ENCODE results near the gene SYNM. TPM values are rescaled to one million over a fixed set of nuclear protein-coding genes. Genes with fewer than 3 reads are reported as not detected.
A peak's percentile ranks its signal among the peaks of the same experiment; 100 is the strongest.
"Not testable (repeated sequence)": the region's sequence is repeated elsewhere in the genome, so short reads cannot be mapped to it uniquely, and the experiment has no call there.

SYNM gene
- total RNA-seq, 2 donors from 2014 or later: 1.4 to 2.7 TPM

GRCh38 chr15:99105514-99106341 is 848 bp downstream of the SYNM start:
- Mint-ChIP-seq H3K4me3 (peak overlapping the region; percentile 72), H3K27me3 (peaks cover 51% of the 10 kb centered on the region), H3K4me1 (peaks cover 11% of the 10 kb centered on the region), H3K27ac (no peak overlapping the region), H3K36me3 (ENCODE audit: low read depth) (peaks cover 2% of the 10 kb centered on the region)
- ATAC-seq: peak; percentile 46
- DNase-seq: no peak
- no peaks in the 10 kb centered on the region for H3K9me3 ChIP-seq (ENCODE audit: control insufficient read depth, low read length, poor library complexity, severe bottlenecking)

GRCh38 chr15:99106417-99107220 is 1.7 kb downstream of the SYNM start:
- peaks cover 2% of the 10 kb centered on the region for H3K36me3 Mint-ChIP-seq (ENCODE audit: low read depth)
- H3K9me3 ChIP-seq (ENCODE audit: control insufficient read depth, low read length, poor library complexity, severe bottlenecking): no peaks in the 10 kb centered on the region
- DNase-seq (no peak), ATAC-seq (peak; percentile 57)
- H3K4me3 Mint-ChIP-seq: peak overlapping the region; percentile 57
- no peak overlapping the region for H3K27ac Mint-ChIP-seq
- H3K27me3 Mint-ChIP-seq: peaks cover 49% of the 10 kb centered on the region
- H3K4me1 Mint-ChIP-seq: peaks cover 13% of the 10 kb centered on the region

- H3K9me3 ChIP-seq (ENCODE audit: control insufficient read depth, low read length, poor library complexity, severe bottlenecking): no peaks in the 10 kb centered on the region
- DNase-seq (no peak), ATAC-seq (no peak)
- Mint-ChIP-seq H3K4me1 (peaks cover 11% of the 10 kb centered on the region), H3K27me3 (peaks cover 27% of the 10 kb centered on the region), H3K4me3 (no peak overlapping the region), H3K27ac (no peak overlapping the region), H3K36me3 (ENCODE audit: low read depth) (no peaks in the 10 kb centered on the region)
These were observed 4.1 kb downstream of the SYNM start for GRCh38 chr15:99108993-99109392.

- ATAC-seq: no peak
- Mint-ChIP-seq H3K27ac (no peak overlapping the region), H3K27me3 (peaks cover 27% of the 10 kb centered on the region), H3K4me1 (peaks cover 11% of the 10 kb centered on the region), H3K36me3 (ENCODE audit: low read depth) (no peaks in the 10 kb centered on the region), H3K4me3 (no peak overlapping the region)
- DNase-seq: no peak
- H3K9me3 ChIP-seq (ENCODE audit: control insufficient read depth, low read length, poor library complexity, severe bottlenecking): no peaks in the 10 kb centered on the region
These were observed 4.7 kb downstream of the SYNM start for GRCh38 chr15:99109555-99110021.

- Mint-ChIP-seq H3K36me3 (ENCODE audit: low read depth) (no peaks in the 10 kb centered on the region), H3K27ac (no peak overlapping the region), H3K4me1 (peaks cover 11% of the 10 kb centered on the region), H3K27me3 (peaks cover 27% of the 10 kb centered on the region), H3K4me3 (no peak overlapping the region)
- no peaks in the 10 kb centered on the region for H3K9me3 ChIP-seq (ENCODE audit: control insufficient read depth, low read length, poor library complexity, severe bottlenecking)
- ATAC-seq (no peak), DNase-seq (no peak)
These were observed 5.2 kb downstream of the SYNM start for GRCh38 chr15:99110093-99110492.

- Mint-ChIP-seq H3K27me3 (peaks cover 27% of the 10 kb centered on the region), H3K4me1 (peaks cover 11% of the 10 kb centered on the region), H3K27ac (no peak overlapping the region), H3K4me3 (no peak overlapping the region), H3K36me3 (ENCODE audit: low read depth) (no peaks in the 10 kb centered on the region)
- no peak for DNase-seq
- no peaks in the 10 kb centered on the region for H3K9me3 ChIP-seq (ENCODE audit: control insufficient read depth, low read length, poor library complexity, severe bottlenecking)
- ATAC-seq: no peak
These were observed 5.9 kb downstream of the SYNM start for GRCh38 chr15:99110581-99111320.

- H3K36me3 Mint-ChIP-seq (ENCODE audit: low read depth); DNase-seq; H3K27ac Mint-ChIP-seq; H3K4me1 Mint-ChIP-seq; ATAC-seq; H3K4me3 Mint-ChIP-seq; H3K9me3 ChIP-seq (ENCODE audit: control insufficient read depth, low read length, poor library complexity, severe bottlenecking): not testable (repeated sequence)
- peaks cover 28% of the 10 kb centered on the region for H3K27me3 Mint-ChIP-seq
These were observed 6.8 kb downstream of the SYNM start for GRCh38 chr15:99111641-99112040.

GRCh38 chr15:99113547-99114271 is 8.8 kb downstream of the SYNM start:
- H3K27me3 Mint-ChIP-seq: peaks cover 25% of the 10 kb centered on the region
- no peaks in the 10 kb centered on the region for H3K36me3 Mint-ChIP-seq (ENCODE audit: low read depth)
- DNase-seq (no peak), ATAC-seq (no peak)
- no peak overlapping the region for H3K4me3 Mint-ChIP-seq
- H3K9me3 ChIP-seq (ENCODE audit: control insufficient read depth, low read length, poor library complexity, severe bottlenecking): no peaks in the 10 kb centered on the region
- H3K4me1 Mint-ChIP-seq: peaks cover 4% of the 10 kb centered on the region
- no peak overlapping the region for H3K27ac Mint-ChIP-seq

- Mint-ChIP-seq H3K4me3 (no peak overlapping the region), H3K4me1 (peaks cover 4% of the 10 kb centered on the region), H3K36me3 (ENCODE audit: low read depth) (no peaks in the 10 kb centered on the region), H3K27ac (no peak overlapping the region), H3K27me3 (peaks cover 15% of the 10 kb centered on the region)
- DNase-seq: no peak
- no peaks in the 10 kb centered on the region for H3K9me3 ChIP-seq (ENCODE audit: control insufficient read depth, low read length, poor library complexity, severe bottlenecking)
- ATAC-seq: no peak
These were observed 9.8 kb downstream of the SYNM start for GRCh38 chr15:99114511-99115299.

GRCh38 chr15:99115300-99116215 is 10.7 kb downstream of the SYNM start:
- Mint-ChIP-seq H3K36me3 (ENCODE audit: low read depth) (peaks cover under 1% of the 10 kb centered on the region), H3K4me3 (no peak overlapping the region), H3K27ac (no peak overlapping the region), H3K4me1 (peaks cover 5% of the 10 kb centered on the region), H3K27me3 (peaks cover 19% of the 10 kb centered on the region)
- ATAC-seq (no peak), DNase-seq (no peak)
- no peaks in the 10 kb centered on the region for H3K9me3 ChIP-seq (ENCODE audit: control insufficient read depth, low read length, poor library complexity, severe bottlenecking)

- H3K27ac Mint-ChIP-seq: no peak overlapping the region
- H3K27me3 Mint-ChIP-seq: peaks cover 28% of the 10 kb centered on the region
- no peaks in the 10 kb centered on the region for H3K9me3 ChIP-seq (ENCODE audit: control insufficient read depth, low read length, poor library complexity, severe bottlenecking)
- peaks cover 4% of the 10 kb centered on the region for H3K36me3 Mint-ChIP-seq (ENCODE audit: low read depth)
- ATAC-seq (no peak), DNase-seq (no peak)
- H3K4me3 Mint-ChIP-seq: no peak overlapping the region
- peaks cover 8% of the 10 kb centered on the region for H3K4me1 Mint-ChIP-seq
These were observed 12.2 kb downstream of the SYNM start for GRCh38 chr15:99117111-99117510.

Measured in T-helper 17 cell (primary cell).